KBM-7 (cell line): ENCODE results near the gene ASXL3.

Source experiments
- DNase-seq: peaks from one replicate; pipeline ENCODE4 v3.0.0-alpha.2; 2015
- in situ Hi-C: fragments of 300-500 bp; cut with MboI; formaldehyde crosslinking; loops from 2 replicates; pipeline ENCODE4 v1.14.3; 2020; ENCODE audit warnings: low sequenced_read_pairs, low pct_unique_long_range_greater_than_20kb, mixed read lengths

Gene ASXL3

DNA sequence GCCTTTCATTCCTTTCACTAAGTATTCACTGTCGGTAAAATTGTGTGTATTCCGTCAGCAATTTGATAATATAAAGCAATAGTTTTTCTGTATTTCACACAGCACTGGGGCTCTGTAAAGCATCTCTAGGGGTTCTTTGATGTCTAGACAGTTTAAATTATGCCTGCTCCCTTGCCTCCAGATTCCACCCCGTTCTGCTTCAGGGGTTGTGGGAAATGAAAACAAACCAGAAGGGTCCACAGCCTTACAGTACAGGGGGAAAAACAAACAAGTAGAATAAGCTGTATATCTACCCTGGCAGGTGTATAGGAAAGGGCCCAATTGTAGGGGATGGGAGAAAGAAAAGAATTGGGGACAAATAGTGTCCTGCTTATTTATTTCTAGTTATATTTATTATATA, 63.1 kb downstream of the ASXL3 start:
- no peak for DNase-seq
- in situ Hi-C loops, result no loop called here

DNA sequence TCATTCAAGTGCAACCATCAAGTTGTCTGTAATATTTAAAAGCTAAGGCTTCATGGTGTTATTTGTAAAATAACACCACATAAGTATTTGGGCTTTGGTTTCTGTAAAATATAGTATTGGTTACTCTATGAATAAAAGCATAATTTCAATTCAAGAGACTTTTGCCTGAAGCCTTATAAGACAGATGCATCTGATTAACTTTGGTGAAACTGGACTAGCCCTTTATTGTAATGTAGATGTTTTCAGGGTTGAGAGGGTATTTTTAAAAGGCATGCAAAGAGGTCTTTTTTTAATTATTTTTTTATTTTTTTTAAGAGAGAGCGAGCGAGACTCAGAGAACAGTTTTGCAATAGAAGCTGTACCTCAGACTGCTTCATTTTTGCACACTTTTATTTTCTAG, 66.5 kb downstream of the ASXL3 start:
- in situ Hi-C loops, result no loop called here
- DNase-seq, result no peak

DNA sequence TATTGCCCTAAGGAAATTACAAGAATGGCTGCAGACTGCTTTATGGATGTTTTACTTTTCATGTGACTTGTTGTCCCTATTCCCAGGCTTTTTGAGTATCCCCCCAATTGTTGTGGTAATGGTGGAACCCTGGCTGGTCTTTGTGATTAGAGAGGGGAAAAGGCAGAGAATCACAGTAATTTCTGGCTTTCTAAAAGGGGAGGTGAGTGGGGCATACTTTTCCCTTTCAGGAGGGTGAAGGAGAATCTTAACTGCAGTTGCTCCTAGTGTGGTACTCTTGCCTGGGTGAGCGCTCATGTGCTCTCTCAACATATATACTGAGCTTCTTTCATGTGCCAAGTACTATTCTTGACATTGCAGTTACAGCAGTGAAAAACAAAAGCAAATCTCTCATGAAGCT, 69.3 kb downstream of the ASXL3 start:
- in situ Hi-C loops, result no loop called here

DNA sequence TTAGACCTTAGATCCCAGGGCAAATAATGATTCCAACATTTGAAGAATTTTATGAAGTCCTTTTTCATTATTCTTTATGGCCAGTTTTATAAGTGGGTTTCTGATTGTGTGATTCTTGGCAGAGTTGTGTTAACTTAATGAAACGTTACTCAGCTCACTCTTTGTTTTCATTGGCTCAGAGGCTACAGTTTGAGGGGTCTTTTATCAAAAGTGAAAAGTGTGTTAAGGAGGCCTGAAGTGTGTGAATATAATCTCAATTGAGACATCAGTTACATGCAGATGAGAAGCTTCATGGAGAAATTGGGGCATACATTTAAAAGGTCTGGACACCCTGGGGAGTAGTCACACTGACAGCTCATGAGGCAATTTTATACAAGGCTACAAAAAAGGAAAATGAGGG, 74.6 kb downstream of the ASXL3 start:
- DNase-seq, result no peak
- in situ Hi-C loops, result no loop called here

More for the DNA sequence above, 69.3 kb downstream of the ASXL3 start:
- no peak for DNase-seq

DNA sequence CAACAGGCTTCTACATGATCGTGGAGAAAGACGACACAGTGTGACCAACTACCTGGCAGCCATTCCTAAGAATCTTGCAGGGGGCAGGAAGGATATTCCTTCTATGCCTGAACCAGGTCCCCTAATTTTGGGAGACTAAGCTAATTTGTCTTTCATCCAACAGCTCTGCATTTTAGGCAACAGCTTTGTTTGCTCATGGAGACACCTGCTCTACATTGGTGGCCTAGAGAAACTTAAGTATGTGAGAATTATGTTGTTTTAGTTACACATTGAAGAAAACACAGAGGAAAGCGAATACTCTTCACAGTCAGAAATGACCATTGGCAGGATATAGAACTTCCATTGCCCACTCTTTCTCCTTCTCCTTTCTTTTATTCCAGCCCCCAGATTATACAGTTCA, 75.2 kb downstream of the ASXL3 start:
- no peak for DNase-seq
- in situ Hi-C loops, result no loop called here

DNA sequence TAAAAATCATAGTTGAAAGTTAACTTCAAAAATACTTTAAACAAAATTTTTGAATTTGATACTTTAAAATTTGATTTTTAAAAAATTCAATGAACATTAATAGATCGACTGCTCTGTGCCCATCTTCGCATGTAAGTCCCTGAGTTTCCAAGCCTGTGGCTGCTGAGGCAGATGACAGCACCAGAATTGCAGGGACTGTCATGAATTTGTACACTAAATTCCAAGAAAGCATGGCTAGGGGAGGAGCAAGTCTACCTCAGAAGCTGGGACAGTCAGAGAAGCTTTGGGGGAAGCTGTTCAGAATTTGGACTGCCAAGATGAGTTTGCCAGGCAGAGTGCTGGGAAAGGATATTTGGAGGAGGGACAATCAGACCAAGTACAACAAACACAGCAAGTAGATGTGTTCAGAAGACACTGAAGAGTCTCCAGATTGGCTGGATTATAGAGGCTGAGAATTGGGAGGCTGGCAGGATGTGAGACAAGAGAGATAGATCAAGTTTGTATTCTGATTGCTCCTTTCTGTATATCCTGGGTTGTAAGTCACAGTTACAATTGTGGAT, 79.0 kb downstream of the ASXL3 start:
- in situ Hi-C loops, result no loop called here
- no peak for DNase-seq

DNA sequence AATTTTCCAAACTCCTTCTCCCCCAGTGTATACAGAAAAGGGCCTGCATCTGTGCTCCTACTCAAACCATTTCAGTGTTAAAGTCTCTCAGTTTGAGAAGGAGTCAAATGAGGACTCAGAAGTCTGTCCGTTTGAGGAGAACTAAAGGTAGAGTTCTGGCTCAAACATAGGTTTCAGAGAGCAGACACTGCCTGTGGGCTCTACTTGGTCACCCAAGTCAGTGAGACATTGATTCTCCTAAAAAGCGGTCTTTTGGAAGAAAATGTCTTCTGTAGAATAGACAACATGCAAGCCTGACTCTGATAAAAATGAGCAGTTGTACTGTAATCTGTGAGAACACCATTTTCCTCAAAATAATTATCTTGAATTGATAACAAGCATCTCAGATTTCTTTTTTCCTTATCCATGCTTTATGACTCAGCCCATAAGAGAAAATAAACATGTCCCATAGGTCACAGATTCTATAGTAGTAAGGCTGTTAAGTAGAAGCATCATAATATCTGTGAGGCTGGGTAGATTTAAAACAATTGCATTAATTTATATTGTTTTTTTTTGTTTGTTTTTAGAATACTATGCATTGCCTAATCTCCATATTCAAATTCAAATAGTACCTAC, 82.8 kb downstream of the ASXL3 start:
- in situ Hi-C loops, result no loop called here
- no peak for DNase-seq

DNA sequence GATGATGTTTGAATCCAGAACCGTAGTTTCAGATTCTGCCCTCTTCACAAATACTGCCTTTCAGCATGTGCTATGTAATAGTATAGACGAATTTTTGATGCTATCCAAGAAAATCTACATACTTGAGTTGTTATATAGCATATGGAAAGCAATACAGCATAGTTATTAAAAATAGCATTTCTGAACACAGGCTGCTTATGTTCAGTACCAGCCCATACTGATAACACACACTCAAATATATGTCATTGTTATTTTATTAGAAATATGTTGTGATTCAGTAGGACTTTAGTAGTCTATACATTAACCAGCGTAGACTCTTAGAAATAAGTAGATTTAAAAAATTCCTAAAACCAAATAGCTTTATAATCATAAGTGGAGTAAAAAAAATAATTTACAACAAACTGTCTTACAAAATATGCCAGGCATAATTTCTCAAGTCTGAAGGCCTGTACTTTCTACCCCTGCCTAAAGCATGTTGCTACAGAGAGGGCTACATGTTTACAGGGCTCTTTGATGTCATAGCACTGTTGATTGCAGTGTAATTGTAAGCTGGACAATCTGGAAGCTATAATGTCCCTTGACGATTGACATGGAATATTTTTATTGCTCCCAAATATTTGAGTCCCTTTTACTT, 86.3 kb downstream of the ASXL3 start:
- in situ Hi-C loops, result no loop called here
- no peak for DNase-seq

DNA sequence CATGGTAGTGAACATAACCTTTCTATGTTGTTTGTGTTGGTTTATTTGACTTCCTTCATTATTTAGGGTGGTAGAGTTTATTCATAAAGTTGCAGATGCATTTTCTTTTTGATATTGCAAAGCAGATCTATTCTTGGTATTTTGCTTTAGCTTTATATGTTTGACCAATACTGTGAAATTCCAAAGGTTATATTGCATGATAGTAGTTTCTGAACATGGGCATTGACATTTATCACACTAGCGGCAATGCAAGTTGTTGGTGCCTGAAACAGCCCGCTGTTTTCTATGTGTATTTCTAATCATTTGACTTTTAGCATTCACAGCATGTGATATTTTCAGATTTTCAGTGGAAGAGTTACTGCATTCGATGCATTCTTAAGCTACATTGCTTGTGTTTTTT, 87.2 kb downstream of the ASXL3 start:
- DNase-seq, result no peak
- in situ Hi-C loops, result no loop called here

DNA sequence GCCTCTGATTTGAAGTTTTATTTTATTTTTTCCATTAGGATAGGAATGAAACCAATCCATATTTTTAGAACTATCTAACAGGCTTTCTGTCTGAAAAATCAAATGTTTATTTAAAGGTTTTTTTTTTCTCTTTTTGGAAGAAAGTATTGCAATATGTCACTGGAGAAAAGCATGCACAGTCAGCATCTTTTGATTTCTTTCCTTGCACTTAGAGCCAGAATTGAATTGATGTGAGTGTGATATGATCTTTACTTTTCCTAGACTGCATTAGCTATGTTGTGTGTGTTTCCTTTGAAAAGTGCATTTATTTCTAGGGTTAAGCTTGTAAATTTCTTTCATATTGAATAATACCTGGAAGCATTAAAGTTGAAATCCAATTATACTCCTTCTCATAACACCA, 87.6 kb downstream of the ASXL3 start:
- no peak for DNase-seq
- in situ Hi-C loops, result no loop called here

DNA sequence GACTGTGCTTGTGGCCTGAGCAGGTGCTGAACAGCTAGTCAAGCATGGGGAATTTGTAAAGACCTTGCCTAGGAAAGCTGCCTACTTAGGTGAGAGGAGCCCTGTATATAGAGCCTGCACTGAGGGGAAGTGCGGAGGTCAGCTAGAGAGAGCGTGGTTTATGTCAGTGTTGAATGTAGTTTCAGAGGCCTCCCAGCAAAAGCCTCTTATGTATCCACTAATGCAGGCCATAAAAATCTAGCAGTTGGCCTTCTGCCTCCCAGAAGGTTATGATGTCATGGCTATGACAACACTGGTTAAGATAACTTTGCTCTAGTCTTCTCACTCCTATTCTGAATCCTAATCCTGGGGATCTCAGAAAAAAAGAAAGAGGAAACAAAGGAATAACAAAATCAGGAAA, 88.9 kb downstream of the ASXL3 start:
- no peak for DNase-seq
- in situ Hi-C loops, result no loop called here

DNA sequence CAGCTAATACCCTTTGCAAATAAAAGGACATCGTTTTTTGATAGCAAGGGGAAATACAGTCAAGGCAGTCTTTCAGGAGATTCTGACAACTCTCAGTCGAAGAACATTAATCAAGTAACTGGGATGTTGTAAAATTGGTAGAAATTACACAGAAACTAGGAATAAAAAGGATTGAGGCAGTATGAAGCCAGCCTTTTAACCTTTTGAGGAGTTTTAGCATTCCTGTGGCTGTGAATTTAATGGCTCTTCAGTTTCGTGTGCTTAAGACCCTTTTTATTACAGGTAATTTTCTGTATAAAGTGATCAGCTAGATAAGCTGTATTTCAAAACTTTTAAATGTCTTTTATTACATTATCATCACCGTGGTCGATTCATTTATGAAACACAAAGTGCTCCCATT, 91.6 kb downstream of the ASXL3 start:
- in situ Hi-C loops, result no loop called here

DNA sequence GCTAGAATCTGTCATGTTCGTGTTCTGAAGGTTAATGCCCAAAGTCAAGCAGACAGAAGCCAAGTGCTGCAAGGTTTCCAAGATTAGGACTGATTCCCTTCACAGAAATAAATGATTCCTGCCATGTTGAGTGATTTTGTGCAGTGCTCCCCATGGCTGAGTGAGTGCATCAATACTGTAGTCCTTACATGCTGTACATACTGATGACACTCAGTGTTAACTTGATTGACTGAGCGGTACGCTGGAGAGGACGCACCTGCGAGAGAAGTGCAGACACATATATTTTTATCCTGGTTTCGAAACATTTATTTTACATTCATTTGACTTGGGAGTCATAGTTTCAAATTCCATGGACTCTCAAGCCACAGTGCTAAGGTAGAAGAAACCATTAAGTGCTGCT, 92.0 kb downstream of the ASXL3 start:
- DNase-seq, result no peak
- in situ Hi-C loops, result no loop called here

More for the DNA sequence above, 91.6 kb downstream of the ASXL3 start:
- DNase-seq, result no peak

DNA sequence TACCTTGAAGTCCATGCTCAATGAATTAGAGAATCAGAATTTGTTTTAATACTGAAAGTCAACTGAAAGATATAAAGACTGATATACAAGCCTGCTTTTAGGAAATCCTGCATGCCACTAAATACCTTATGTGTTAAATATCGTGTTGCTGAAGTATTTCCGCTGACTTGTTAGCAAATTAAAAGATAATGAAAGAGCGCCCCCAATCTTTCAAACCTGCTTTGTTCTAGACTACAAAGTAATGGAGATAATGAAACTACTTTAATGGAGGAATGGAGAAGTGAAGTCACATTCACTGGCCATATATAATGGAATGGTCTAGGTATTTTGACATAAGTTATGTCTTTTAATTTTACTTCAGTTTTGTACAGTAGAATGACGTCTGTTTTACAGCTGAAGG, 95.7 kb downstream of the ASXL3 start:
- peak; percentile 1 for DNase-seq
- in situ Hi-C loops, result no loop called here

DNA sequence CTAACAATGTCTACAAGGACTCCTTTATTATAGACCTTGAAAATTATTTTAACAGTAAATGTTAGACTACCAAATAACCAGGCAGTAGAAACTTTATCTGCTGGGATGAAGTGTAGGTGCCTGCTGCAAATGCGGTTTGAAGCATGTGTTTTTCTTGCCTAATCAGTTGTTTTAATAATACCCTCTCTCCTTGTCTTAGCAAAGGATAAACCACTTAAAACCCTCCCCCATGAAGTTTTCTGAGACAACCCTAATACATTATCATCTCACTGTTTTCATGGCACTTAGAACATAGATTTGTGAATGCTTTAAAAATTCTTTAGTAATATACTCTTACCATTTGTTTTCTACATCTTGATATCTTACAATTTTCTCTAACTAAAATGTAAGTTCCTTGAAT, 98.6 kb downstream of the ASXL3 start:
- DNase-seq, result no peak
- in situ Hi-C loops, result no loop called here

DNA sequence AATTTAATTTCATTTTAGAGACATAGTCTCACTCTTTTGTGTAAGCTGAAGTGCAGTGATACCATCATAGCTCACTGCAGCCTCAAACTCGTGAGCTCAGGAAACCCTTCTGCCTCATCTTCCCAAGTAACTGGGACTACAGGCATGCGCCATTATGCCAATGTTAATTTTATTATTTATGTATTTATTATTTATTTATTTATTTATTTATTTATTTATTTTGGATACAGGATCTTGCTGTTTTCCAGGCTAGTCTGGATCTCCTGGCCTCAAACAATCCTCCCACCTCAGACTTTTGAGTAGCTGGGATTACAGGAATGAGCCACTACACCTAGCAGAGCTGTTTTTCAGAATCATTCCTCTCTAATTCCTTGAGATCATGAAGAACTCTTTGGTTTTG, 99.9 kb downstream of the ASXL3 start:
- no peak for DNase-seq
- in situ Hi-C loops, result no loop called here

DNA sequence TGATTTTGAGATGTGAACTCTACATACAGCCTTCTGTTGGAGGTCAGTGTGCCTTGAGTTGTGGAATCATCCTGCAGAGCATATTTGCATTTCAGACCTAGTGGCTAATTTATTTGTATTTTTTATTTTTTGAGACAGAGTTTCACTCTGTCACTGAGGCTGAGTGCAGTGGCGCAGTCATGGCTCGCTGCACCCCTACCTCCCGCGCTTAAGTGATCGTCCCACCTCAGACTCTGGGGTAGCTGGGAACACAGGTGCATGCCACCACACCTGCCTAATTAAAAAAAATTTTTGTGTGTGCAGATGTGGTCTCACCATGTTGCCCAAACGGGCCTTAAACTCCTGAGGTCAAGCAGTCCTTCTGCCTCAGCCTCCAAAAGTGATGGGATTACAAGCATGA, 104.4 kb downstream of the ASXL3 start:
- no peak for DNase-seq
- in situ Hi-C loops, result no loop called here

DNA sequence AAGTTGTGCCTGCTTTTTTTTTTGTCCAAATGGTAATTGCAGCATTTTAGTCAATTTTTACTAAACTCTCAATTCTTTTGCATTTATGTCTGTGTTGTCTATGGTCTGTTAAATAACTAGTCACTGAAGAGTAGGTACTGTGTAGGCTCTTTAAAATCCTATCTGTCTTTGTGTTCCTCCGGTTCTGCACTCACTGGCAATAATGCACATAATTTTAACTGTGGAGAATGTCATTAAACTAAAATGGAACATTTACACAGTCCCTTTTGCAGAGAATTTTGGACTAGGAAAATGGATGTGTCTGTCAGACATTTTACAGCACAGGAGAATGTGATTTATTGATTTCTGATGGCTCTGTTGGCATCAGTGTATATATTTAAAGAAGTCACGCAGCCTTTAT, 116.6 kb downstream of the ASXL3 start:
- in situ Hi-C loops, result no loop called here
- DNase-seq, result no peak

DNA sequence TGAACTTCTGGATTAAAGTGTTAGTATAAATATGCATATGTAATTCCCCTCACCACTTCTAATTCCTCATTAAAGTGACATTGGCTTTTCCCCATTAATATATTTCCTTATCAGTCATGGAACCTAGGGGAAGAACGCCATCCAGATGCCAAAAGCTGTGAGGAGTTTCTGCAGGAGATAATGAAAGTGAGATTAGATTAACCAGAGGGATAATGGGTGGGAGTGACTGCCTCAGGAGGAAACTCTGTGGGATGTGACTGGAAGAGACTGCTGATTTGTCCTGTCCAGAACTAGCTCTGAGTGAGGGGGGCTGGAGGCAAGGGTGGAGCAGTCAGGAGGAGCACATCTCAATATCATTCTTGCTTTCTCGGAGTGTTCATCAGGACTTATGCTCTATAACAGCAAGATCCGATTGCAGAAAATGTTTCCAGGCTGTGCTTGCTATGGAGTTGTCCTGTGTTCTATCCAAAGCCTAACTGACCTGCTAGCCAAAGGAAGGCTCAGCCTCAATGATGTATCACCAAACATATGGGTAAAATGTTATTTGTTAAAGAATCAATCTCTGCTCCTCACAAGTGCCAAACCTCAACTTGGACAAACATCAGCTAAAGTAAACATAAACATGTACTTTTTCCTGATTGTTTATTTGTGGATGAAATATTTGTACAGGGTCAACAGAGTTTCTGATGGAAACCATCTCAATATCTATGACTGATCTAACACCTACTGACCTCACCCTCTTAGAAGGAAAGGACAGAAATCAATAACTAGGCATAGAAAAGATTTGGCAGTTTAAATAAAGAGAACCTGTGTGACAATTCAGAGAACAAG, 118.5 kb downstream of the ASXL3 start:
- in situ Hi-C loops, result no loop called here
- DNase-seq, result no peak

DNA sequence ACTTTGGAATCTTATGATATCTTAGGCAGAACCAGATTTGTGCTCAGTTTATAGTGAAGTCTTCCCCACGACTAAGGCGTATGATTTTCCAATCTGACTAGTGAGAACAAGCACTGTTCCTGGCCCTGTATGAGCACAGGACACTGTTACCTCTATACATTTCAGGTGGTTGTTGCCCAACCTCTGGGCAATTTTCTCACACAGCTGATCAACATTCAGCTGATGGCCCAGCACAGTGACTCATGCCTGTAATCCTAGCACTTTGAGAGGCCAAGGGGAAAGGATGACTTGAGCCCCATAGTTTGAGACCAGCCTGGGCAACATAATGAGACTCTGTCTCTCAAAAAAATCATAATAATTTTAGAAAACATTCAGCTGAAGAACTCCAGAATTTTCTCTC, 119.5 kb downstream of the ASXL3 start:
- no peak for DNase-seq
- in situ Hi-C loops, result no loop called here
